C4-2B (cell line): Measurements from ENCODE around the gene C3orf70.

ENCODE experiments used
- CTCF ChIP-seq: fragments of 450-650 bp; conservative IDR thresholded peaks from 2 replicates; pipeline ENCODE4 v1.5.1; 2017; ENCODE audit warnings: mild to moderate bottlenecking
- ZFX ChIP-seq: fragments of 450-650 bp; IDR thresholded peaks from 2 replicates; pipeline ENCODE4 v1.6.1; 2017

- TF ChIP-seq CTCF: peak; percentile 10; the same call in 1 of the 2 replicates
- no peak for TF ChIP-seq ZFX
Observed at GRCh38 chr3:185084901-185085300, 68.0 kb downstream of the C3orf70 start.
